Measurements from ENCODE around the gene SDK2. TPM values are rescaled to one million over a fixed set of nuclear protein-coding genes. Genes with fewer than 3 reads are reported as not detected.

The SDK2 gene
- total RNA-seq, 4 donors from 2014 or later = 0.18 to 3.3 (median 1.2) TPM

DNA sequence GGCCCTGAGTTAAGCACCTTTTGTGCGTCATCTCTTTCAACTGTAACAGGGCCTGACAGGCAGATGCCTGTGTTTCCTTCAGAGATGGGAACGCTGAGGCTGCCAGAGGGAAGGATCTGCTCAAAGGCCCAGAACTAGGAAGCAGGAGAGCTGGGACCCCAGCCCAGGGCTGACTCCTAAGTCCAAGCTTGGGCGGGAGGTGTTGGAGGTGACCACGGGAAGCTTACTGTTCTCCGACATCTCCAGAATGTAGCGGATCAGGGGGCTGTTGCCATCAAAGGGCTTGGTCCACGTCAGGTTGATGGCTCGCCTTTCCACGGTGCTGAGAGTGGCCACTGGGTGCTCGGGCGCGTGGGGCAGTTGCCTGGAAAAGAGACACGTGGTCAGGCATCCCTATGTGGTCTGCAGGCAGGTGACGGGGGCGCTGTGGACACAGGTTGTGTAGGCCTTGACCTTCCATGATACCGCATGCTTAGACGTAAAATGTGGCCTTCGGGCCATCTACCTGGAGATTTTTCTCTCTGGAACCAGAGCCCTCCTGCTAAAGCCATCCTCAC is 221.0 kb downstream of the SDK2 start:
- TF ChIP-seq, protein P1, sequence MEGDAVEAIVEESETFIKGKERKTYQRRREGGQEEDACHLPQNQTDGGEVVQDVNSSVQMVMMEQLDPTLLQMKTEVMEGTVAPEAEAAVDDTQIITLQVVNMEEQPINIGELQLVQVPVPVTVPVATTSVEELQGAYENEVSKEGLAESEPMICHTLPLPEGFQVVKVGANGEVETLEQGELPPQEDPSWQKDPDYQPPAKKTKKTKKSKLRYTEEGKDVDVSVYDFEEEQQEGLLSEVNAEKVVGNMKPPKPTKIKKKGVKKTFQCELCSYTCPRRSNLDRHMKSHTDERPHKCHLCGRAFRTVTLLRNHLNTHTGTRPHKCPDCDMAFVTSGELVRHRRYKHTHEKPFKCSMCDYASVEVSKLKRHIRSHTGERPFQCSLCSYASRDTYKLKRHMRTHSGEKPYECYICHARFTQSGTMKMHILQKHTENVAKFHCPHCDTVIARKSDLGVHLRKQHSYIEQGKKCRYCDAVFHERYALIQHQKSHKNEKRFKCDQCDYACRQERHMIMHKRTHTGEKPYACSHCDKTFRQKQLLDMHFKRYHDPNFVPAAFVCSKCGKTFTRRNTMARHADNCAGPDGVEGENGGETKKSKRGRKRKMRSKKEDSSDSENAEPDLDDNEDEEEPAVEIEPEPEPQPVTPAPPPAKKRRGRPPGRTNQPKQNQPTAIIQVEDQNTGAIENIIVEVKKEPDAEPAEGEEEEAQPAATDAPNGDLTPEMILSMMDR (IDR thresholded peaks at IDR 0.05) = no peak
- no peak for TF ChIP-seq POLR2A (IDR thresholded peaks at IDR 0.05)
- H3K9me3 ChIP-seq = no peaks in the 10 kb centered on the region
- H3K4me1 ChIP-seq = no peaks in the 10 kb centered on the region
- H3K27me3 ChIP-seq = no peaks in the 10 kb centered on the region
- no peak for DNase-seq
- H3K27ac ChIP-seq = no peak overlapping the region
- no peak overlapping the region for H3K4me3 ChIP-seq
- H3K36me3 ChIP-seq = no peaks in the 10 kb centered on the region

GRCh38 chr17:73422121-73422520 is 222.1 kb downstream of the SDK2 start:
- H3K4me1 ChIP-seq = no peaks in the 10 kb centered on the region
- DNase-seq = no peak
- H3K36me3 ChIP-seq = no peaks in the 10 kb centered on the region
- no peak overlapping the region for H3K27ac ChIP-seq
- no peaks in the 10 kb centered on the region for H3K27me3 ChIP-seq
- no peak for TF ChIP-seq POLR2A (IDR thresholded peaks at IDR 0.05)
- TF ChIP-seq, protein P1 (IDR thresholded peaks at IDR 0.05) = no peak
- H3K4me3 ChIP-seq = no peak overlapping the region
- no peaks in the 10 kb centered on the region for H3K9me3 ChIP-seq

DNA sequence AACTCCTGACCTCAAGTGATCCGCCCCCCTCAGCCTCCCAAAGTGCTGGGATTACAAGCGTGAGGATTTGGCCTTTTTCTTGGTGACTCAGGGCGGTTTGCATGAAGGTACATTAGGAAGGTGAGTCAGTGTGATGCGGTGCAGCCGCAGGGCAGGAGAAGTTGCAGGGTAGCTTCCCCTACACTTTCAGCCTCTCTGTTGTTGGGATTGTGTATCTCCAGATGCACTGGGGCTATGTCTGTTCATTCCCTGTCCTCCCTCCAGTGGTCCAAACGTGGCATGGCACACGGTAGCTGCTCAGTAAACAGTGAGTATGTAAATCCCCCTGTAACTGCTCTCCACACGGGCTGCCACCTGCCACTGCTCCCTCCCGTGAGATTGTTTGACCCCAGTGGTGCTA is 223.3 kb downstream of the SDK2 start:
- DNase-seq = no peak
- no peaks in the 10 kb centered on the region for H3K27me3 ChIP-seq

DNA sequence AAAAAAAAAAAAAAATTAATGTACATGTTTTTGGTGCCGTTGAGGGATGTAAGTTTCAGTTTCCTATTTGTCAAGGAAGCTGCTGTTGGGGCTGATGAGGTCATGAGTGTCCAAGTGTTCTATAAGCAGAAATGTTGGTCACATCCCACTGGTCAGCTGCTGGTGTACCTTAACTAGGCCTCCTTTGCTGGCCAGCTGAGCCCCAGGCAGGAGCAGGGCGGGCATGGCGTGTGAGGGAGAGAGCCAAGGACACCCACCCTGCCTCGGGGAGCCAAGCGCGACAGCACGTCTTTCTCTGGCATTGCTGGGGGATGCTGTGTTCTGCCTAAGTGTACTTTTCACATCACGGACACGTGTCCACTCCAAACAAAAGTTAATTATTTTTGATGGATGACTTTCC is 224.4 kb downstream of the SDK2 start:
- Histone ChIP-seq H3K9me3 (no peaks in the 10 kb centered on the region), H3K36me3 (no peaks in the 10 kb centered on the region), H3K27ac (no peak overlapping the region), H3K4me1 (no peaks in the 10 kb centered on the region), H3K27me3 (no peaks in the 10 kb centered on the region), H3K4me3 (no peak overlapping the region)
- DNase-seq = no peak
- no peak for TF ChIP-seq POLR2A (IDR thresholded peaks at IDR 0.05)
- TF ChIP-seq, protein P1 (IDR thresholded peaks at IDR 0.05) = no peak

More for the DNA sequence above, 223.3 kb downstream of the SDK2 start:
- TF ChIP-seq POLR2A (IDR thresholded peaks at IDR 0.05) = no peak
- TF ChIP-seq, protein P1 (IDR thresholded peaks at IDR 0.05) = no peak
- no peak overlapping the region for H3K27ac ChIP-seq
- H3K4me1 ChIP-seq = no peaks in the 10 kb centered on the region
- H3K9me3 ChIP-seq = no peaks in the 10 kb centered on the region
- H3K4me3 ChIP-seq = no peak overlapping the region
- H3K36me3 ChIP-seq = no peaks in the 10 kb centered on the region

DNA sequence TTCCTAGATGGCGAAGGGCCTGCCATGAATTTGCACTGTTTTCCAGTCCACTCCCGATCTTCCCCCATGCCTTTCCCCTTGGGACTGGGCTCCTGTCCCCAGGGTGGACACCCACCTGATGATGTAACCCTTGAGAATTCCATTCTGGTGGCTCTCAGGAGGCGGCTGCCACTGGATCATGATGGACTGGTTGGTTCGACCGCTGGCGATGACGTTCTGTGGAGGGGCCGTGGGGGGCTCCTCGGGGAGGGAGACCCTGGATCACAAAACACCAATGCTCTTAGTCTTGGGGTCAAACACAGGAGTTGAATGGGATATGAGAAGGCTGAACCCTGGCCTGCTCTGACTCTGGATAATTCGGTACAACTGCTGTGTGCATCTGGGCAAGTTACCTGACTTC is 225.2 kb downstream of the SDK2 start:
- TF ChIP-seq, protein P1 (IDR thresholded peaks at IDR 0.05) = no peak
- TF ChIP-seq POLR2A (IDR thresholded peaks at IDR 0.05) = no peak
- H3K4me3 ChIP-seq = no peak overlapping the region
- no peaks in the 10 kb centered on the region for H3K36me3 ChIP-seq
- H3K9me3 ChIP-seq = no peaks in the 10 kb centered on the region
- DNase-seq = no peak
- no peaks in the 10 kb centered on the region for H3K27me3 ChIP-seq
- H3K4me1 ChIP-seq = no peaks in the 10 kb centered on the region
- no peak overlapping the region for H3K27ac ChIP-seq

- Histone ChIP-seq H3K4me1 (no peaks in the 10 kb centered on the region), H3K27ac (no peak overlapping the region), H3K27me3 (no peaks in the 10 kb centered on the region), H3K9me3 (no peaks in the 10 kb centered on the region), H3K36me3 (no peaks in the 10 kb centered on the region), H3K4me3 (no peak overlapping the region)
- DNase-seq = no peak
- TF ChIP-seq, protein P1 (IDR thresholded peaks at IDR 0.05) = no peak
- no peak for TF ChIP-seq POLR2A (IDR thresholded peaks at IDR 0.05)
Observed at GRCh38 chr17:73415782-73416181, 228.5 kb downstream of the SDK2 start.

All from Peyer's patch (tissue), 4 donors.